Endodermal cell (in vitro differentiated cells): Measurements from ENCODE around the gene TMEM80. TPM values are rescaled to one million over a fixed set of nuclear protein-coding genes. Genes with fewer than 3 reads are reported as not detected.

Experiments used
- DNase-seq: peaks from one replicate; pipeline ENCODE4 v3.0.0-alpha.2; 2017
- H3K27ac ChIP-seq: 2 replicates; pipeline ENCODE4 v1.5.1; 2013; ENCODE audit warnings: mild to moderate bottlenecking, low read depth, low read length, moderate library complexity
- H3K27me3 ChIP-seq: 2 replicates; pipeline ENCODE4 v1.6.1; 2013; ENCODE audit warnings: mild to moderate bottlenecking, low read length, moderate library complexity; ENCODE audit not compliant: insufficient read depth, control insufficient read depth, poor library complexity, severe bottlenecking
- H3K36me3 ChIP-seq: 2 replicates; pipeline ENCODE4 v1.7.0; 2013; ENCODE audit warnings: mild to moderate bottlenecking, low read length, moderate library complexity; ENCODE audit not compliant: control insufficient read depth, insufficient read depth
- H3K4me1 ChIP-seq: one replicate; pipeline ENCODE4 v1.7.0; 2013; ENCODE audit warnings: low read length; ENCODE audit not compliant: control insufficient read depth, insufficient read depth
- H3K4me3 ChIP-seq: 2 replicates; pipeline ENCODE4 v1.5.1; 2013; ENCODE audit warnings: mild to moderate bottlenecking, low read length, moderate library complexity
- H3K9ac ChIP-seq: 2 replicates; pipeline ENCODE4 v1.6.1; 2013; ENCODE audit warnings: mild to moderate bottlenecking, low read length, moderate library complexity; ENCODE audit not compliant: poor library complexity, severe bottlenecking; ENCODE audit errors: extremely low read depth
- H3K9me3 ChIP-seq: 2 replicates; pipeline ENCODE4 v1.6.1; 2013; ENCODE audit warnings: mild to moderate bottlenecking, low read length, moderate library complexity; ENCODE audit not compliant: control insufficient read depth
- H3K27ac Mint-ChIP-seq: 2 replicates; pipeline ENCODE4 v1.8.0; 2020; ENCODE audit warnings: mixed read lengths
- H3K27me3 Mint-ChIP-seq: 2 replicates; pipeline ENCODE4 v1.8.0; 2021; ENCODE audit warnings: mild to moderate bottlenecking, mixed read lengths; ENCODE audit not compliant: insufficient read depth
- H3K36me3 Mint-ChIP-seq: 2 replicates; pipeline ENCODE4 v1.8.0; 2020; ENCODE audit warnings: low read depth, mixed read lengths
- H3K4me1 Mint-ChIP-seq: 2 replicates; pipeline ENCODE4 v1.8.0; 2020; ENCODE audit warnings: mixed read lengths
- H3K4me3 Mint-ChIP-seq: 2 replicates; pipeline ENCODE4 v1.8.0; 2020; ENCODE audit warnings: mild to moderate bottlenecking, moderate library complexity, mixed read lengths
- H3K9me3 Mint-ChIP-seq: 2 replicates; pipeline ENCODE4 v1.8.0; 2020; ENCODE audit warnings: mild to moderate bottlenecking, mixed read lengths
- WGBS, 2 experiments: methylation state at CpG; one replicate each; pipeline versions ENCODE4 v1.1.5 to v1.1.7; 2013; ENCODE audit warnings: missing lambda C conversion rate in 2 of 2, mixed read lengths in 1 of 2; ENCODE audit not compliant: insufficient coverage in 1 of 2, insufficient read length in 1 of 2; 5-methylcytosine and 5-hydroxymethylcytosine counted together
- total RNA-seq, 2 donors: library from RNA; stranded (reverse); fragmentation: NEBNext Ultra II Directional in 1 of 2; extraction: Animal tissue kit (Norgen Biotek cat#: 25700) in 1 of 2; gene quantifications; 2 replicates in 1 of 2; 3 replicates in 1 of 2; pipeline ENCODE4 v1.2.1, GENCODE V29; 2021
- TF ChIP-seq, protein P1 (sequence below): fragments of 200-600 bp; sonication (generic); conservative IDR thresholded peaks from 2 replicates; pipeline ENCODE4 v1.5.0; 2021; ENCODE audit warnings: antibody characterized with exemption, mild to moderate bottlenecking

The TMEM80 gene
- total RNA-seq, 2 donors from 2014 or later = 13.2 to 19.1 TPM

- 91 to 92% methylated on average over 9 to 14 of the region's 14 CpGs for WGBS, 2 experiments
- H3K27me3 Mint-ChIP-seq = no peaks in the 10 kb centered on the region
- H3K27ac Mint-ChIP-seq = no peak overlapping the region
- H3K36me3 Mint-ChIP-seq = peaks cover 34% of the 10 kb centered on the region
- Histone ChIP-seq H3K27ac (no peak overlapping the region), H3K4me3 (no peak overlapping the region), H3K9me3 (no peaks in the 10 kb centered on the region), H3K36me3 (peaks cover 35% of the 10 kb centered on the region), H3K9ac (no peak overlapping the region), H3K4me1 (no peaks in the 10 kb centered on the region), H3K27me3 (no peaks in the 10 kb centered on the region)
- no peaks in the 10 kb centered on the region for H3K9me3 Mint-ChIP-seq
- H3K4me3 Mint-ChIP-seq = no peak overlapping the region
- H3K4me1 Mint-ChIP-seq = no peaks in the 10 kb centered on the region
- DNase-seq = no peak
- TF ChIP-seq, protein P1, sequence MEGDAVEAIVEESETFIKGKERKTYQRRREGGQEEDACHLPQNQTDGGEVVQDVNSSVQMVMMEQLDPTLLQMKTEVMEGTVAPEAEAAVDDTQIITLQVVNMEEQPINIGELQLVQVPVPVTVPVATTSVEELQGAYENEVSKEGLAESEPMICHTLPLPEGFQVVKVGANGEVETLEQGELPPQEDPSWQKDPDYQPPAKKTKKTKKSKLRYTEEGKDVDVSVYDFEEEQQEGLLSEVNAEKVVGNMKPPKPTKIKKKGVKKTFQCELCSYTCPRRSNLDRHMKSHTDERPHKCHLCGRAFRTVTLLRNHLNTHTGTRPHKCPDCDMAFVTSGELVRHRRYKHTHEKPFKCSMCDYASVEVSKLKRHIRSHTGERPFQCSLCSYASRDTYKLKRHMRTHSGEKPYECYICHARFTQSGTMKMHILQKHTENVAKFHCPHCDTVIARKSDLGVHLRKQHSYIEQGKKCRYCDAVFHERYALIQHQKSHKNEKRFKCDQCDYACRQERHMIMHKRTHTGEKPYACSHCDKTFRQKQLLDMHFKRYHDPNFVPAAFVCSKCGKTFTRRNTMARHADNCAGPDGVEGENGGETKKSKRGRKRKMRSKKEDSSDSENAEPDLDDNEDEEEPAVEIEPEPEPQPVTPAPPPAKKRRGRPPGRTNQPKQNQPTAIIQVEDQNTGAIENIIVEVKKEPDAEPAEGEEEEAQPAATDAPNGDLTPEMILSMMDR = no peak
Measured at GRCh38 chr11:657691-658126, 37.9 kb upstream of the TMEM80 start.

- Mint-ChIP-seq H3K4me1 (no peaks in the 10 kb centered on the region), H3K27ac (no peak overlapping the region), H3K9me3 (no peaks in the 10 kb centered on the region), H3K36me3 (peaks cover 28% of the 10 kb centered on the region), H3K4me3 (no peak overlapping the region), H3K27me3 (no peaks in the 10 kb centered on the region)
- H3K27ac ChIP-seq = no peak overlapping the region
- DNase-seq = no peak
- TF ChIP-seq, protein P1 = no peak
- no peaks in the 10 kb centered on the region for H3K27me3 ChIP-seq
- no peak overlapping the region for H3K9ac ChIP-seq
- no peaks in the 10 kb centered on the region for H3K4me1 ChIP-seq
- WGBS, 2 experiments = 91 to 95% methylated on average over 12 to 16 of the region's 16 CpGs
- no peak overlapping the region for H3K4me3 ChIP-seq
- no peaks in the 10 kb centered on the region for H3K9me3 ChIP-seq
- H3K36me3 ChIP-seq = peaks cover 29% of the 10 kb centered on the region
Measured at GRCh38 chr11:659532-660085, 36.0 kb upstream of the TMEM80 start.

- DNase-seq = no peak
- no peak overlapping the region for H3K27ac Mint-ChIP-seq
- no peaks in the 10 kb centered on the region for H3K9me3 Mint-ChIP-seq
Measured at GRCh38 chr11:660281-660680, 35.3 kb upstream of the TMEM80 start.

More at GRCh38 chr11:660281-660680, 35.3 kb upstream of the TMEM80 start:
- 94 to 95% methylated on average over 14 to 19 of the region's 19 CpGs for WGBS, 2 experiments
- TF ChIP-seq, protein P1 = no peak
- H3K9ac ChIP-seq = no peak overlapping the region
- peaks cover 24% of the 10 kb centered on the region for H3K36me3 Mint-ChIP-seq
- peaks cover 33% of the 10 kb centered on the region for H3K36me3 ChIP-seq
- no peaks in the 10 kb centered on the region for H3K27me3 Mint-ChIP-seq
- no peaks in the 10 kb centered on the region for H3K4me1 Mint-ChIP-seq
- no peaks in the 10 kb centered on the region for H3K27me3 ChIP-seq
- H3K9me3 ChIP-seq = no peaks in the 10 kb centered on the region
- H3K4me3 Mint-ChIP-seq = no peak overlapping the region
- H3K27ac ChIP-seq = no peak overlapping the region
- H3K4me1 ChIP-seq = no peaks in the 10 kb centered on the region
- no peak overlapping the region for H3K4me3 ChIP-seq
